ENCODE results near the gene RASA3. TPM values are rescaled to one million over a fixed set of nuclear protein-coding genes. Genes with fewer than 3 reads are reported as not detected.

Gene RASA3
- polyA plus RNA-seq, 3 donors: 9.0 to 32.6 (median 16.6) TPM

Other genes starting within 250 kb of the RASA3 start
- under 1 TPM in 2 of 3 donors, not detected in 1; 0.05 to 0.35 TPM for gene C13orf46, start 158.5 kb downstream of the RASA3 start, polyA plus RNA-seq
- gene CFAP97D2, start 46.6 kb upstream of the RASA3 start, polyA plus RNA-seq: under 1 TPM in 1 of 3 donors, not detected in 2; 0.21 TPM
- 10 to 100 TPM; 15.6 to 72.1 (median 21.1) TPM for gene CDC16, start 102.3 kb upstream of the RASA3 start, polyA plus RNA-seq
- 10 to 100 TPM in 1 of 3 donors, 1 to 10 TPM in 2; 6.1 to 39.1 (median 7.0) TPM for gene UPF3A, start 149.0 kb upstream of the RASA3 start, polyA plus RNA-seq
- 10 to 100 TPM in 1 of 3 donors, 1 to 10 TPM in 2; 8.9 to 12.9 (median 9.2) TPM for gene CHAMP1, start 181.9 kb upstream of the RASA3 start, polyA plus RNA-seq